GM21825 (cell line): Measurements from ENCODE around the gene GRK7.
"Not testable (repeated sequence)": the region's sequence is repeated elsewhere in the genome, so short reads cannot be mapped to it uniquely, and the experiment has no call there.

Experiments used
- ATAC-seq: cut with Tn5 transposase; IDR thresholded peaks from one replicate; pipeline ENCODE4 v1.9.1; 2021; ENCODE audit warnings: mild to moderate bottlenecking, moderate library complexity; ENCODE audit not compliant: unreplicated experiment

GRK7 gene

GRCh38 chr3:141754032-141754431 is 9.2 kb upstream of the GRK7 start:
- ATAC-seq = no peak

GRCh38 chr3:141762552-141762951 is 656 bp upstream of the GRK7 start:
- ATAC-seq = not testable (repeated sequence)

- no peak for ATAC-seq
These were observed 837 bp downstream of the GRK7 start for GRCh38 chr3:141764045-141764444.

GRCh38 chr3:141764465-141764864 is 1.3 kb downstream of the GRK7 start:
- no peak for ATAC-seq

GRCh38 chr3:141764986-141765385 is 1.8 kb downstream of the GRK7 start:
- no peak for ATAC-seq

- ATAC-seq = no peak
These were observed 3.9 kb downstream of the GRK7 start for GRCh38 chr3:141767066-141767465.

- no peak for ATAC-seq
These were observed 6.2 kb downstream of the GRK7 start for GRCh38 chr3:141769221-141769894.

GRCh38 chr3:141773676-141774075 is 10.5 kb downstream of the GRK7 start:
- ATAC-seq = no peak

GRCh38 chr3:141776376-141776775 is 13.2 kb downstream of the GRK7 start:
- ATAC-seq = no peak

GRCh38 chr3:141776885-141777284 is 13.7 kb downstream of the GRK7 start:
- ATAC-seq = no peak

GRCh38 chr3:141777957-141778813 is 15.0 kb downstream of the GRK7 start:
- no peak for ATAC-seq

GRCh38 chr3:141779667-141780066 is 16.5 kb downstream of the GRK7 start:
- no peak for ATAC-seq

GRCh38 chr3:141782386-141782932 is 19.3 kb downstream of the GRK7 start:
- ATAC-seq = no peak

- no peak for ATAC-seq
These were observed 20.4 kb downstream of the GRK7 start for GRCh38 chr3:141783632-141784031.

GRCh38 chr3:141784096-141784495 is 20.9 kb downstream of the GRK7 start:
- ATAC-seq = no peak

- no peak for ATAC-seq
These were observed 21.3 kb downstream of the GRK7 start for GRCh38 chr3:141784531-141784930.

- ATAC-seq = no peak
These were observed 24.9 kb downstream of the GRK7 start for GRCh38 chr3:141788149-141788548.

- not testable (repeated sequence) for ATAC-seq
These were observed 25.5 kb downstream of the GRK7 start for GRCh38 chr3:141788750-141789149.

GRCh38 chr3:141789281-141789680 is 26.1 kb downstream of the GRK7 start:
- ATAC-seq = no peak

- no peak for ATAC-seq
These were observed 27.0 kb downstream of the GRK7 start for GRCh38 chr3:141790171-141790570.

- no peak for ATAC-seq
These were observed 29.3 kb downstream of the GRK7 start for GRCh38 chr3:141792495-141792894.
